Measurements from ENCODE around the gene ENC1. TPM values are rescaled to one million over a fixed set of nuclear protein-coding genes. Genes with fewer than 3 reads are reported as not detected.

ENC1 gene
- total RNA-seq, 6 donors from 2014 or later, result 9.5 to 34.1 (median 18.0) TPM

GRCh38 chr5:74649421-74649973 is 9.0 kb upstream of the ENC1 start:
- TF ChIP-seq EP300 (IDR thresholded peaks at IDR 0.05) (no peak), POLR2AphosphoS5 (IDR thresholded peaks at IDR 0.05) (no peak), POLR2A (IDR thresholded peaks at IDR 0.05) (no peak)
- TF ChIP-seq, protein P1, sequence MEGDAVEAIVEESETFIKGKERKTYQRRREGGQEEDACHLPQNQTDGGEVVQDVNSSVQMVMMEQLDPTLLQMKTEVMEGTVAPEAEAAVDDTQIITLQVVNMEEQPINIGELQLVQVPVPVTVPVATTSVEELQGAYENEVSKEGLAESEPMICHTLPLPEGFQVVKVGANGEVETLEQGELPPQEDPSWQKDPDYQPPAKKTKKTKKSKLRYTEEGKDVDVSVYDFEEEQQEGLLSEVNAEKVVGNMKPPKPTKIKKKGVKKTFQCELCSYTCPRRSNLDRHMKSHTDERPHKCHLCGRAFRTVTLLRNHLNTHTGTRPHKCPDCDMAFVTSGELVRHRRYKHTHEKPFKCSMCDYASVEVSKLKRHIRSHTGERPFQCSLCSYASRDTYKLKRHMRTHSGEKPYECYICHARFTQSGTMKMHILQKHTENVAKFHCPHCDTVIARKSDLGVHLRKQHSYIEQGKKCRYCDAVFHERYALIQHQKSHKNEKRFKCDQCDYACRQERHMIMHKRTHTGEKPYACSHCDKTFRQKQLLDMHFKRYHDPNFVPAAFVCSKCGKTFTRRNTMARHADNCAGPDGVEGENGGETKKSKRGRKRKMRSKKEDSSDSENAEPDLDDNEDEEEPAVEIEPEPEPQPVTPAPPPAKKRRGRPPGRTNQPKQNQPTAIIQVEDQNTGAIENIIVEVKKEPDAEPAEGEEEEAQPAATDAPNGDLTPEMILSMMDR (IDR thresholded peaks at IDR 0.05), result no peak
- no peaks in the 10 kb centered on the region for H3K36me3 ChIP-seq
- H3K4me1 ChIP-seq, result peaks cover 0 to 6% (median 5%) of the 10 kb centered on the region in 4 donors
- WGBS, 2 donors, result 20 to 25% methylated on average over 1 of the region's 1 CpG
- ATAC-seq (ENCODE audit: low FRiP score in 2 of 2) (no peak), DNase-seq (no peak)
- no peaks in the 10 kb centered on the region for H3K27me3 ChIP-seq
- H3K27ac ChIP-seq, result no peak overlapping the region
- no peaks in the 10 kb centered on the region for H3K9me3 ChIP-seq
- no peak overlapping the region for H3K4me3 ChIP-seq

- TF ChIP-seq, protein P1 (IDR thresholded peaks at IDR 0.05), result peak; percentile 49 to 86 (median 72)
- no peak for TF ChIP-seq POLR2A (IDR thresholded peaks at IDR 0.05)
- no peak overlapping the region for H3K27ac ChIP-seq
- DNase-seq (no peak), ATAC-seq (ENCODE audit: low FRiP score in 2 of 2) (peak; percentile 86 to 91)
- no peaks in the 10 kb centered on the region for H3K9me3 ChIP-seq
- H3K36me3 ChIP-seq, result no peaks in the 10 kb centered on the region
- 2 to 17% methylated on average over 3 to 6 of the region's 6 CpGs for WGBS, 2 donors
- H3K4me3 ChIP-seq, result no peak overlapping the region
- H3K27me3 ChIP-seq, result no peaks in the 10 kb centered on the region
- peaks cover 3 to 9% (median 6%) of the 10 kb centered on the region in 4 donors for H3K4me1 ChIP-seq
Measured at GRCh38 chr5:74648835-74649293, 8.3 kb upstream of the ENC1 start.

DNA sequence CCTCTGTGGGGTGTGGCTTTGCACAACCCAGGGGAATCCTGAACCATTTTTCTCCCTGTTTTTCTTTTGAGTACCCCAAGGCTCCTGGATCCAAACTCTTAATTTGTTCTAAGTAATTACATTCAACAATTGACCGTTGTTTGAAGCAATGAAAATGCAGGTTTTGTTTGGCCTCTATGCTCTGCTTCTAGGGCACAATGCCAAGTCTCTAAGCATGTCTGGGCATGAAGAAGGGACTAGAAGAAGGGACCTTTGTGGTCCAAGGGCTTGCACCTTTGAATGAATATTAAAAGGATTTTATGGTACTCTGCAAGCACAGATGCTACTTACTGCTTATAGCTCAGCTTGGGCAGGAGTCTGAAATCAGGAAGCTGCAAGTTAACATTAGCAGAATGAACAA is 6.6 kb upstream of the ENC1 start:
- TF ChIP-seq POLR2A (IDR thresholded peaks at IDR 0.05) (no peak), EP300 (IDR thresholded peaks at IDR 0.05) (no peak)
- WGBS, 2 donors, result 67 to 73% methylated on average over 1 of the region's 1 CpG
- Histone ChIP-seq H3K4me1 (peaks cover 19 to 26% (median 22%) of the 10 kb centered on the region in 4 donors), H3K4me3 (no peak overlapping the region), H3K36me3 (no peaks in the 10 kb centered on the region), H3K27ac (no peak overlapping the region), H3K9me3 (no peaks in the 10 kb centered on the region), H3K27me3 (no peaks in the 10 kb centered on the region)
- no peak for ATAC-seq (ENCODE audit: low FRiP score in 2 of 2)
- no peak for DNase-seq

DNA sequence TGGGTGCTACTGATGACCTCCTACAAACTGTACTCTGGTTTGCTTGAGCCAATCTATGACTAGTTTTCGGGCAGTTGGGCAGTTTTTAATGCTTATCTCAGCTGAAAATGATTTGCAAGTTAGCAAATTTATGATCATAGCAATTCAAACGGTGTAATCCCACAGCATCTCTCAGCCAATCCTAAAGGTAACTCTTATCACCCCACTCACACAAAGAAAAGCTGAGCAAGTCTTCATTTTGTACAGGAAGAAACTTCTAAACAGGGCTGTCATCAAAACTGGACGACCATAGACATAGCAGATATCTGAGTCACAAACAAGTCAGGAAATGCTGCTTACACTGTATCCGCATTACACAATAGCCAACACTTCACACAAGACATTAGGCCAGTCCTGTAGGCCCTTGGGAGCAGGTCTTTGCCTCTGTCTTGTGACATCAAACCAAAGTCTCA is 2.6 kb upstream of the ENC1 start:
- WGBS, 2 donors, result 36 to 41% methylated on average over 4 of the region's 4 CpGs
- no peak overlapping the region for H3K4me3 ChIP-seq
- H3K9me3 ChIP-seq, result no peaks in the 10 kb centered on the region
- TF ChIP-seq EP300 (IDR thresholded peaks at IDR 0.05) (peak in 2 of 4 donors; percentile 43 to 75), POLR2AphosphoS5 (IDR thresholded peaks at IDR 0.05) (peak; percentile 65 to 88), POLR2A (IDR thresholded peaks at IDR 0.05) (peak in 1 of 4 donors; percentile 25)
- TF ChIP-seq, protein P1 (IDR thresholded peaks at IDR 0.05), result no peak
- H3K36me3 ChIP-seq, result no peaks in the 10 kb centered on the region
- no peaks in the 10 kb centered on the region for H3K27me3 ChIP-seq
- H3K4me1 ChIP-seq, result peaks cover 33 to 49% (median 37%) of the 10 kb centered on the region in 4 donors
- DNase-seq (peak in 1 of 2 donors; percentile 63), ATAC-seq (ENCODE audit: low FRiP score in 2 of 2) (peak in 1 of 2 donors; percentile 70)
- H3K27ac ChIP-seq, result peak overlapping the region; percentile 46 to 90 (median 88)

DNA sequence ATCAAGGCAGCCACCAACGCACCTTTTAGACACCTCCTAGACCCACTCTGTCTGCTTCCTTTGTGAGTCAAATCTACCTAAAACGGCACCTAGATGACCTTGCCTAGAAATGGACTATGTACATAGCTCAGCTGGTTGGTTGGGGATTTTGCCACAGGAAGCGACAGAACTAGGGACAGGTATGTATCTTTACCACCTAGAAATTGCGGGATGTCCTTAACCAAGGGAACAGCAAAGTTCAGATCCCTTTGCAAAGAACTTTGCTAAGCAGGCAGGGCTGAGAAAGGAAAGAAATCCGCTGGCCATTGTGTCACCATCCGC is 2.0 kb upstream of the ENC1 start:
- TF ChIP-seq POLR2AphosphoS5 (IDR thresholded peaks at IDR 0.05) (no peak), POLR2A (IDR thresholded peaks at IDR 0.05) (no peak), EP300 (IDR thresholded peaks at IDR 0.05) (no peak)
- TF ChIP-seq, protein P1 (IDR thresholded peaks at IDR 0.05), result no peak
- WGBS, 2 donors, result 61 to 79% methylated on average over 6 of the region's 6 CpGs
- Histone ChIP-seq H3K9me3 (no peaks in the 10 kb centered on the region), H3K27me3 (no peaks in the 10 kb centered on the region), H3K36me3 (no peaks in the 10 kb centered on the region), H3K27ac (peak overlapping the region; percentile 86 to 90 (median 88)), H3K4me1 (peaks cover 36 to 54% (median 42%) of the 10 kb centered on the region in 4 donors), H3K4me3 (no peak overlapping the region)
- ATAC-seq (ENCODE audit: low FRiP score in 2 of 2), result no peak
- no peak for DNase-seq
